Neural cell (in vitro differentiated cells): ENCODE results near the gene ATG7. TPM values are rescaled to one million over a fixed set of nuclear protein-coding genes. Genes with fewer than 3 reads are reported as not detected.

ENCODE experiments used
- H2AFZ ChIP-seq: fragments of 200-600, 300-800 bp; sonication (generic), shearing (Covaris generic); 2 replicates; pipeline ENCODE4 v1.6.0; 2014; ENCODE audit warnings: low read depth, mild to moderate bottlenecking, antibody characterized with exemption, low read length, moderate library complexity
- H3F3A ChIP-seq: fragments of 200-600 bp; shearing (Covaris generic); 2 replicates; pipeline ENCODE4 v1.6.1; 2016; ENCODE audit warnings: mild to moderate bottlenecking, moderate library complexity, mixed read lengths, antibody characterized with exemption, low read length; ENCODE audit not compliant: insufficient read depth, poor library complexity, severe bottlenecking
- H3K27ac ChIP-seq: fragments of 200-600, 300-800 bp; sonication (generic), shearing (Covaris generic); 2 replicates; pipeline ENCODE4 v1.5.1; 2014; ENCODE audit warnings: mild to moderate bottlenecking, low read length, moderate library complexity
- H3K27me3 ChIP-seq: fragments of 300-800, 200-600 bp; sonication (generic), shearing (Covaris generic); 2 replicates; pipeline ENCODE4 v1.6.0; 2014; ENCODE audit warnings: mild to moderate bottlenecking, low read depth, low read length, moderate library complexity; ENCODE audit not compliant: insufficient read depth
- H3K36me3 ChIP-seq: fragments of 300-800, 200-600 bp; sonication (generic), shearing (Covaris generic); 2 replicates; pipeline ENCODE4 v1.5.1; 2014; ENCODE audit warnings: mild to moderate bottlenecking, antibody characterized with exemption, low read length, moderate library complexity; ENCODE audit not compliant: insufficient read depth
- H3K4me2 ChIP-seq: fragments of 300-800, 200-600 bp; sonication (generic), shearing (Covaris generic); 2 replicates; pipeline ENCODE4 v1.6.0; 2014; ENCODE audit warnings: mild to moderate bottlenecking, low read length
- H3K4me3 ChIP-seq: fragments of 300-800, 200-600 bp; sonication (generic), shearing (Covaris generic); 2 replicates; pipeline ENCODE4 v1.5.1; 2014; ENCODE audit warnings: mild to moderate bottlenecking, low read length, moderate library complexity
- H3K79me2 ChIP-seq: fragments of 200-600 bp; shearing (Covaris generic); replicated peaks from 2 replicates; pipeline ENCODE4 v1.6.0; 2014; ENCODE audit warnings: mild to moderate bottlenecking, low read length, moderate library complexity; ENCODE audit not compliant: insufficient read depth
- H3K9ac ChIP-seq: fragments of 300-800, 200-600 bp; sonication (generic), shearing (Covaris generic); 2 replicates; pipeline ENCODE4 v1.6.1; 2016; ENCODE audit warnings: mild to moderate bottlenecking, low read length, mixed read lengths
- H3K9me2 ChIP-seq: fragments of 200-600 bp; shearing (Covaris generic); 2 replicates; pipeline ENCODE4 v1.6.1; 2016; ENCODE audit warnings: mild to moderate bottlenecking, low read length, mixed read lengths; ENCODE audit not compliant: insufficient read depth
- H3K9me3 ChIP-seq: fragments of 200-600, 300-800 bp; sonication (generic), shearing (Covaris generic); 2 replicates; pipeline ENCODE4 v1.6.1; 2016; ENCODE audit warnings: mild to moderate bottlenecking, mixed run types, low read length, moderate library complexity, mixed read lengths
- H4K20me1 ChIP-seq: fragments of 200-600 bp; shearing (Covaris generic); 2 replicates; pipeline ENCODE4 v1.6.1; 2016; ENCODE audit warnings: mild to moderate bottlenecking, mixed run types; ENCODE audit not compliant: insufficient read depth
- EP300 ChIP-seq: fragments of 450-650 bp; conservative IDR thresholded peaks from 2 replicates; pipeline ENCODE4 v1.6.1; 2014; ENCODE audit warnings: antibody characterized with exemption, mild to moderate bottlenecking, moderate library complexity; ENCODE audit not compliant: poor library complexity, severe bottlenecking
- EZH2 ChIP-seq: fragments of 200-600, 300-800 bp; shearing (Covaris generic), sonication (generic); IDR thresholded peaks from 2 replicates; pipeline ENCODE4 v1.6.1; 2014; ENCODE audit warnings: antibody characterized with exemption, low read length, borderline replicate concordance, mild to moderate bottlenecking; ENCODE audit not compliant: insufficient read depth, poor library complexity, severe bottlenecking
- MXI1 ChIP-seq: fragments of 450-650 bp; conservative IDR thresholded peaks from 2 replicates; pipeline ENCODE4 v1.6.1; 2014; ENCODE audit warnings: antibody characterized with exemption, mild to moderate bottlenecking; ENCODE audit not compliant: poor library complexity, severe bottlenecking
- POLR2AphosphoS5 ChIP-seq: IDR thresholded peaks from 2 replicates; pipeline ENCODE4 v1.6.1; 2012
- RAD21 ChIP-seq: fragments of 450-650 bp; conservative IDR thresholded peaks from 2 replicates; pipeline ENCODE4 v1.6.1; 2014; ENCODE audit warnings: antibody characterized with exemption, mild to moderate bottlenecking, moderate library complexity
- SMC3 ChIP-seq: fragments of 450-650 bp; conservative IDR thresholded peaks from 2 replicates; pipeline ENCODE4 v1.6.1; 2014; ENCODE audit warnings: antibody characterized with exemption, mild to moderate bottlenecking, moderate library complexity; ENCODE audit not compliant: poor library complexity
- TAF1 ChIP-seq: IDR thresholded peaks from 2 replicates; pipeline ENCODE4 v1.6.1; 2012; ENCODE audit warnings: low read depth
- polyA plus RNA-seq: library from polyadenylated mRNA; depleted of rRNA; stranded (reverse); fragments of >200 nt; gene quantifications from 2 replicates; pipeline ENCODE4 v1.2.3, GENCODE V29; 2014
- TF ChIP-seq, protein P1 (sequence below): IDR thresholded peaks from 2 replicates; pipeline ENCODE4 v1.6.1; 2012; ENCODE audit warnings: borderline replicate concordance
- TF ChIP-seq, protein P2 (sequence below): fragments of 450-650 bp; IDR thresholded peaks from 2 replicates; pipeline ENCODE4 v1.5.1; 2014; ENCODE audit warnings: antibody characterized with exemption, mild to moderate bottlenecking, moderate library complexity; ENCODE audit not compliant: poor library complexity, severe bottlenecking

The ATG7 gene
- polyA plus RNA-seq, 1 donor from 2014 or later, result 28.8 TPM

DNA sequence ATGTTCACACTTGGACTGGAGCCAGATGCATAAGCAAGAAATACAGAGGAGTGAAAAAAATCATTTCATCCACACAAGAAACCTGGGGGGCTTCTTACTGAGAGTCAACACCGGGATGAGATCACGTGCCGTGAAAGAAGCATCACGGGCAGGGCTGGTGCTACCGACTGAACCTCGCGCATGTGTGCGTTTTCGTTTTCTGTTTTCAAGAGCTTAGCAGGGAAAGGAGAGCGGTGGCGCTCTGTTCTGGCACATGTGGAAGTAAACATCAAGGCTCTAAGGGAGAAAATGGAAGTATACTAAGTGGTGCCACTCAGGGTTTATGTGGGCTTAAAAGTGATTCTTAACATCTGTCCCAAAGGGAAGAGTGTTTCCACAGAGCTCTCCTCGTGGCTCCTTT, 315.6 kb downstream of the ATG7 start:
- no peaks in the 10 kb centered on the region for H4K20me1 ChIP-seq
- H3K79me2 ChIP-seq, result peaks cover 49% of the 10 kb centered on the region
- no peak overlapping the region for H3K4me3 ChIP-seq
- H3K27ac ChIP-seq, result no peak overlapping the region
- no peaks in the 10 kb centered on the region for H3K9me2 ChIP-seq
- no peak overlapping the region for H3K4me2 ChIP-seq
- H3K9me3 ChIP-seq, result no peaks in the 10 kb centered on the region
- H3F3A ChIP-seq, result peaks cover 3% of the 10 kb centered on the region
- H3K36me3 ChIP-seq, result no peaks in the 10 kb centered on the region
- no peak overlapping the region for H3K9ac ChIP-seq
- TF ChIP-seq EZH2, result no peak
- TF ChIP-seq, protein P1, sequence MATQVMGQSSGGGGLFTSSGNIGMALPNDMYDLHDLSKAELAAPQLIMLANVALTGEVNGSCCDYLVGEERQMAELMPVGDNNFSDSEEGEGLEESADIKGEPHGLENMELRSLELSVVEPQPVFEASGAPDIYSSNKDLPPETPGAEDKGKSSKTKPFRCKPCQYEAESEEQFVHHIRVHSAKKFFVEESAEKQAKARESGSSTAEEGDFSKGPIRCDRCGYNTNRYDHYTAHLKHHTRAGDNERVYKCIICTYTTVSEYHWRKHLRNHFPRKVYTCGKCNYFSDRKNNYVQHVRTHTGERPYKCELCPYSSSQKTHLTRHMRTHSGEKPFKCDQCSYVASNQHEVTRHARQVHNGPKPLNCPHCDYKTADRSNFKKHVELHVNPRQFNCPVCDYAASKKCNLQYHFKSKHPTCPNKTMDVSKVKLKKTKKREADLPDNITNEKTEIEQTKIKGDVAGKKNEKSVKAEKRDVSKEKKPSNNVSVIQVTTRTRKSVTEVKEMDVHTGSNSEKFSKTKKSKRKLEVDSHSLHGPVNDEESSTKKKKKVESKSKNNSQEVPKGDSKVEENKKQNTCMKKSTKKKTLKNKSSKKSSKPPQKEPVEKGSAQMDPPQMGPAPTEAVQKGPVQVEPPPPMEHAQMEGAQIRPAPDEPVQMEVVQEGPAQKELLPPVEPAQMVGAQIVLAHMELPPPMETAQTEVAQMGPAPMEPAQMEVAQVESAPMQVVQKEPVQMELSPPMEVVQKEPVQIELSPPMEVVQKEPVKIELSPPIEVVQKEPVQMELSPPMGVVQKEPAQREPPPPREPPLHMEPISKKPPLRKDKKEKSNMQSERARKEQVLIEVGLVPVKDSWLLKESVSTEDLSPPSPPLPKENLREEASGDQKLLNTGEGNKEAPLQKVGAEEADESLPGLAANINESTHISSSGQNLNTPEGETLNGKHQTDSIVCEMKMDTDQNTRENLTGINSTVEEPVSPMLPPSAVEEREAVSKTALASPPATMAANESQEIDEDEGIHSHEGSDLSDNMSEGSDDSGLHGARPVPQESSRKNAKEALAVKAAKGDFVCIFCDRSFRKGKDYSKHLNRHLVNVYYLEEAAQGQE, result no peak
- TF ChIP-seq, protein P2, sequence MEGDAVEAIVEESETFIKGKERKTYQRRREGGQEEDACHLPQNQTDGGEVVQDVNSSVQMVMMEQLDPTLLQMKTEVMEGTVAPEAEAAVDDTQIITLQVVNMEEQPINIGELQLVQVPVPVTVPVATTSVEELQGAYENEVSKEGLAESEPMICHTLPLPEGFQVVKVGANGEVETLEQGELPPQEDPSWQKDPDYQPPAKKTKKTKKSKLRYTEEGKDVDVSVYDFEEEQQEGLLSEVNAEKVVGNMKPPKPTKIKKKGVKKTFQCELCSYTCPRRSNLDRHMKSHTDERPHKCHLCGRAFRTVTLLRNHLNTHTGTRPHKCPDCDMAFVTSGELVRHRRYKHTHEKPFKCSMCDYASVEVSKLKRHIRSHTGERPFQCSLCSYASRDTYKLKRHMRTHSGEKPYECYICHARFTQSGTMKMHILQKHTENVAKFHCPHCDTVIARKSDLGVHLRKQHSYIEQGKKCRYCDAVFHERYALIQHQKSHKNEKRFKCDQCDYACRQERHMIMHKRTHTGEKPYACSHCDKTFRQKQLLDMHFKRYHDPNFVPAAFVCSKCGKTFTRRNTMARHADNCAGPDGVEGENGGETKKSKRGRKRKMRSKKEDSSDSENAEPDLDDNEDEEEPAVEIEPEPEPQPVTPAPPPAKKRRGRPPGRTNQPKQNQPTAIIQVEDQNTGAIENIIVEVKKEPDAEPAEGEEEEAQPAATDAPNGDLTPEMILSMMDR, result no peak
- TF ChIP-seq TAF1, result no peak
- no peak for TF ChIP-seq SMC3
- TF ChIP-seq RAD21, result no peak
- no peak for TF ChIP-seq EP300
- TF ChIP-seq POLR2AphosphoS5, result no peak
- TF ChIP-seq MXI1, result no peak
- no peaks in the 10 kb centered on the region for H3K27me3 ChIP-seq
- no peak overlapping the region for H2AFZ ChIP-seq

DNA sequence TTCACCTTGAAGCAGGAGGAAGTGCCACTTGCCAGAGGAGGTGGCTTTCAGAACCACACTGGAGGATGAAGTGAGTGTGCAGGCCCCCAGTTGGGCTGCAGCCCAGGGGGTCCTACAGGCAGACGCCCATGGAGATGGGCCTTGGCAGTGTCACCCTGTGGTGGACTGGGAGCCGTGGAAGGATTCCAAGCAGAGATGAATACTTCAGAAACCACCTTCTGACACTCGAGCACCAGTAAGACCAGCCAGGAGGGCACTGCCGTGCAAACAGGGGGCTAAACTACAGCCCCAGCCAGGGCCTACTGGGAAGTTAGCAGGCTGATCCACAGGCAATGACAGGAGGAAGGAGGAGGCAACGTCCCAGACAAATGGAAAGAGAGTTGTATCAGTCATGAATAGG, 316.1 kb downstream of the ATG7 start:
- no peaks in the 10 kb centered on the region for H4K20me1 ChIP-seq
- no peak overlapping the region for H3K27ac ChIP-seq
- no peaks in the 10 kb centered on the region for H3K36me3 ChIP-seq
- H3K9me3 ChIP-seq, result no peaks in the 10 kb centered on the region
- no peak overlapping the region for H3K4me2 ChIP-seq
- H3K79me2 ChIP-seq, result peaks cover 49% of the 10 kb centered on the region
- H3F3A ChIP-seq, result peaks cover 3% of the 10 kb centered on the region
- no peaks in the 10 kb centered on the region for H3K9me2 ChIP-seq
- no peak for TF ChIP-seq EZH2
- no peak for TF ChIP-seq EP300
- no peak for TF ChIP-seq POLR2AphosphoS5
- TF ChIP-seq, protein P2, result no peak
- no peak for TF ChIP-seq SMC3
- no peak for TF ChIP-seq RAD21
- TF ChIP-seq TAF1, result no peak
- TF ChIP-seq, protein P1, result no peak
- TF ChIP-seq MXI1, result no peak
- no peak overlapping the region for H3K9ac ChIP-seq
- H2AFZ ChIP-seq, result no peak overlapping the region
- H3K27me3 ChIP-seq, result no peaks in the 10 kb centered on the region
- H3K4me3 ChIP-seq, result no peak overlapping the region
